Vagina (tissue), 2 donors: ENCODE data around the gene C16orf95.

ENCODE experiments used
- POLR2A ChIP-seq, 2 donors: fragments of 450-650 bp; IDR thresholded peaks; one replicate each; pipeline ENCODE4 v1.6.1; 2017; ENCODE audit warnings: antibody characterized with exemption in 2 of 2, mild to moderate bottlenecking in 2 of 2, moderate library complexity in 2 of 2
- POLR2AphosphoS5 ChIP-seq, 2 donors: sonication (generic); formaldehyde crosslinking; IDR thresholded peaks; one replicate each; pipeline ENCODE4 v1.9.0; 2017; ENCODE audit warnings: antibody characterized with exemption in 2 of 2, mild to moderate bottlenecking in 2 of 2, low read depth in 1 of 2; ENCODE audit not compliant: insufficient read depth in 1 of 2
- TF ChIP-seq, protein P1 (sequence below), 3 experiments: fragments of 450-650 bp in 2 of 3; fragments of 200-600 bp in 1 of 3; sonication (generic) in 1 of 3; IDR thresholded peaks; one replicate each; pipeline ENCODE4 v1.5.1; 2017 to 2019; ENCODE audit warnings: antibody characterized with exemption in 3 of 3, mild to moderate bottlenecking in 2 of 3, moderate library complexity in 2 of 3

- TF ChIP-seq, protein P1, sequence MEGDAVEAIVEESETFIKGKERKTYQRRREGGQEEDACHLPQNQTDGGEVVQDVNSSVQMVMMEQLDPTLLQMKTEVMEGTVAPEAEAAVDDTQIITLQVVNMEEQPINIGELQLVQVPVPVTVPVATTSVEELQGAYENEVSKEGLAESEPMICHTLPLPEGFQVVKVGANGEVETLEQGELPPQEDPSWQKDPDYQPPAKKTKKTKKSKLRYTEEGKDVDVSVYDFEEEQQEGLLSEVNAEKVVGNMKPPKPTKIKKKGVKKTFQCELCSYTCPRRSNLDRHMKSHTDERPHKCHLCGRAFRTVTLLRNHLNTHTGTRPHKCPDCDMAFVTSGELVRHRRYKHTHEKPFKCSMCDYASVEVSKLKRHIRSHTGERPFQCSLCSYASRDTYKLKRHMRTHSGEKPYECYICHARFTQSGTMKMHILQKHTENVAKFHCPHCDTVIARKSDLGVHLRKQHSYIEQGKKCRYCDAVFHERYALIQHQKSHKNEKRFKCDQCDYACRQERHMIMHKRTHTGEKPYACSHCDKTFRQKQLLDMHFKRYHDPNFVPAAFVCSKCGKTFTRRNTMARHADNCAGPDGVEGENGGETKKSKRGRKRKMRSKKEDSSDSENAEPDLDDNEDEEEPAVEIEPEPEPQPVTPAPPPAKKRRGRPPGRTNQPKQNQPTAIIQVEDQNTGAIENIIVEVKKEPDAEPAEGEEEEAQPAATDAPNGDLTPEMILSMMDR (IDR thresholded peaks at IDR 0.05) = no peak
- TF ChIP-seq POLR2A (IDR thresholded peaks at IDR 0.05) (no peak), POLR2AphosphoS5 (IDR thresholded peaks at IDR 0.05; ENCODE audit: insufficient read depth in 1 of 2, low read depth in 1 of 2) (no peak)
Observed at GRCh38 chr16:87276091-87276701, 41.0 kb downstream of the C16orf95 start.
